HG03558 (cell line): Measurements from ENCODE around the gene HOXD13.

Source experiments
- ATAC-seq: cut with Tn5 transposase; IDR thresholded peaks from one replicate; pipeline ENCODE4 v1.9.1; 2021; ENCODE audit warnings: moderate number of reproducible peaks; ENCODE audit not compliant: unreplicated experiment; ENCODE audit errors: extremely low read depth

The HOXD13 gene

DNA sequence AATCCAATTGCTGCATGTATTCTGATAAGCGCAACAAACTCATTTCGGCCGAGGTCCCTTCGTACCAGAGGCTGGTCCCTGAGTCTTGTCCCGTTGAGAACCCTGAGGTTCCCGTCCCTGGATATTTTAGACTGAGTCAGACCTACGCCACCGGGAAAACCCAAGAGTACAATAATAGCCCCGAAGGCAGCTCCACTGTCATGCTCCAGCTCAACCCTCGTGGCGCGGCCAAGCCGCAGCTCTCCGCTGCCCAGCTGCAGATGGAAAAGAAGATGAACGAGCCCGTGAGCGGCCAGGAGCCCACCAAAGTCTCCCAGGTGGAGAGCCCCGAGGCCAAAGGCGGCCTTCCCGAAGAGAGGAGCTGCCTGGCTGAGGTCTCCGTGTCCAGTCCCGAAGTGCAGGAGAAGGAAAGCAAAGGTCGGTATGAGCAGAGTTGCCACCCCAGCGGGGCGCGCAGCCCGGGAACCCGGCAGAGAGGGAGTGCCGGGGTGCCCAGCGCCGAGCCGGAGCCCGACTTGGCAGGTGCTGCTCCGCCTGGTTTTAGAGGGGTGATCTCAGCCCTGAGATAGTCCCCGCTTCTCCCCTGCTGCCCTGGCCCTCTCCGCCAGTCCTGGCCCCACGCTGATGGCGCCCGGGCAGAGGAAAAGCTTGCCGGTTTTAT is 24.8 kb downstream of the HOXD13 start:
- ATAC-seq, result no peak

DNA sequence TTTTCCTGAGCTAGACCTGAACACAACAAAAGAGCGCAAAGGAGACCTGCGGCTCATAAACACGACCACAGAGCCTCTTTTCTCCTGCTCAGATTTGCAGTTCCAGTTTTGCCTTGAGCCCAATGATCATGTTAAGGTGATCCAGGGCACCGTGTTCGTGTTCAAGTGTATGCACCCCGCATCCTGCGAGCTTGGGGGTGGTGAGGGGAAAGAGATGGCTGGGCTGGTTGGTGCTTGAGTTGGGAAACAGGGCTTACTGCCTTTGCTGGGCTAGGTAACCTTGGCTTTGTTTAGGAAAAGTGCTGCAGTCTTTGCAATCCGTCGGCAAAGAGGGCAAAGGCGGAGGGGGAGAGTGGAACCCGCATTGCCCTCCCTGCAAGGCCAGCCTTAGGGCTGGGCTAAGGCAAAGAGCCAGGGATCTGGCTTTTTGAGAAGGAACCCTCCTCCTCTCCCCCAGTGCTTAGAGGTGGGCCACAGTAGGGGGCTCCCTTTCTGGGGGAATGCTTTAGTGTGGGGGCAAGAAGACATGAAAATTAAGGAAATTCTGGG is 25.4 kb downstream of the HOXD13 start:
- no peak for ATAC-seq

DNA sequence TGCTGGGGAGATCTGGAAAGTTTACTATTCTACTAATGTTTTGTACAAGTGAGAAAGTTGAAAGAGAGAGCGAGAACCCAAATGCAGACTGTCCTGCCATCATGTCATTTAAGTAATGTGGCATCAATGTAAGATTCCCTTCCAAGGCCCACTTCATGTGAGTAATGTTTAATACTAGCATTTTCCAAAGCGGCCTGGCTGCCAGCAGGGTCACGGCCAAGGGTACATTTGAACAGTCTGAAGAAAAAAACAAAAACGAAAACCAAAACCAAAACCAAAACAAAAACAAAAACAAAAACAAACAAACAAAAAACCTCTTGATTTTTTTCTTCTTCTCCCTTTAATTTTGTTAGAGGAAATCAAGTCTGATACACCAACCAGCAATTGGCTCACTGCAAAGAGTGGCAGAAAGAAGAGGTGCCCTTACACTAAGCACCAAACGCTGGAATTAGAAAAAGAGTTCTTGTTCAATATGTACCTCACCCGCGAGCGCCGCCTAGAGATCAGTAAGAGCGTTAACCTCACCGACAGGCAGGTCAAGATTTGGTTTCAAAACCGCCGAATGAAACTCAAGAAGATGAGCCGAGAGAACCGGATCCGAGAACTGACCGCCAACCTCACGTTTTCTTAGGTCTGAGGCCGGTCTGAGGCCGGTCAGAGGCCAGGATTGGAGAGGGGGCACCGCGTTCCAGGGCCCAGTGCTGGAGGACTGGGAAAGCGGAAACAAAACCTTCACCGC is 26.2 kb downstream of the HOXD13 start:
- ATAC-seq, result no peak

DNA sequence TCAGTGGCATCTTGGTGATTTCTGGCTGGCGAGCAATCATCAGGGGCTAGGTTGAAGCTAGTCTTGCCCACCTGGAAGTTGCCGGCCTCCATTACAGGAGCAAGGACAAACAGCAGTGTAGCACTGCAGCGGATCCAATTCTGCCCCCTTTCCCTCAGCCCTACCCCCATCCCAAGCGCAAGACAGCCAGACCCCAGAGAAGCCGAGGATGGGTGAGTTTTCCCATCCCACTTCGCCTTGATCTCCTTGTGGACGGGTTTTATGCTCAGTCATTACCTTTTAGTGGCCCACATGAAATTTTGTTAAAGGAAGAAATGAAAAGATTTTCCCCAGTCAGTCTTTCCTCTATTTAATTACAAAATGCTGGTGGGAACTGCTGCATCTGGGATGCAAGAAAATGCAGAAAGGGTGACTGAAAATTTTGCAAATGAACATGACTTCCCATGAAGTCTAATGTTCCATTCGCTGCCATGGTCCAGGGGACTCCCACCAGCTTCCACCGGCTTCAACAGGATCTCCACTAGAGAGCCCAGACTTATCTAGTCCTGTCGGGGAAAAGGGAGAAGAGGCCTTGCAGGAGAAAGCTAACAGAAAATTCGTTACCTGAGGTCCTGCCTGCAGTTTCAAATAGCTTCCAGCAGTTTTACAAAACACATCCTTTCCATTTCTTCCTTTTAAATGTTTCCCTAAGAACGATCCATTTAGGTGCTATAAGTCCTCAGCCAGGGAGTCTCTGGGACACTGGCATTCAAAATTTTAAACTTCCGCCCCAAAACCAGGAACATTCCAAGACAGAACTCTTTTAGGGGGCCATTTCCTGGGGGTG is 28.1 kb downstream of the HOXD13 start:
- ATAC-seq, result no peak

DNA sequence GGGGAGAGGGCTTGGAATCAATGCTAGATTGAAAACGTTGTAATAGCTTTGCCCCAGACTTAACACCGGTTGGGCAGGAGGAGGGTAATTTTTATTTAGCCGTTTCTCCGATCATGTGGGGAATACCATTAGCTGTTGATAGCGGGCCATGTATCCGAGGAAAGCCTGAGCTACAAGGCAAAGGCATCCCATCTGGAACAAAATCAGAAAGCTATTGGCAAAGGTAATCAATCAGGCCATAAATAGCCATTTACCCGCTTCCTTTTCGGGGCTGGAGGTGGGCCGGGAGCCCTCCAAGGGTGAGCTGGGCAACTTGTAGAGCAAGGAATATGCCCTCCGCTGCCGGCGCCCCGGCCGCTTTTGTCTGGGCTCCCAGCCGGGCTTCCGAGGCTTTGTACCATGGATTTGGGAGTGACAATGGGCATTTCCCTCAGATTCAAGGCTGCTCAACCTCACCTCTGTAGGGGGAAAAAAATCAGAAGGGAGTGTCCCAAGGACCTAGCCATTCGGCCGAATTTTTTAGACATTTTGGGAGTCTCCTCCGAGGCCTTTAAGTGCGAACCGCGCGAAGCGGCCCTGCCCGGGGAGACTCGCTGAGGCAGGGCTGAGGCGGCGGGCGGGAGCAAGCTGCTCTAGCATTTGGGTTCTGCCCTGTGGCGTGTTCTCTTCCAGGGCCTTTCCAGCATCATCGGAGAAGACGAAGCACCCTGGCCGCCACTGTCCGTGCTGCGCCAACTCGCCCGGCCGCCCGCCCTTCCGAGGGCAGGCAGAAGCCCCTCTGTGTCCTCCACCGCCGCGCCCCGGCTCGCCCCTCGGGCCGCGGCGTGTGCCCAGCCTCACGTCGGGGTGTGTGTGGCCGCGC is 28.9 kb downstream of the HOXD13 start:
- ATAC-seq, result no peak

DNA sequence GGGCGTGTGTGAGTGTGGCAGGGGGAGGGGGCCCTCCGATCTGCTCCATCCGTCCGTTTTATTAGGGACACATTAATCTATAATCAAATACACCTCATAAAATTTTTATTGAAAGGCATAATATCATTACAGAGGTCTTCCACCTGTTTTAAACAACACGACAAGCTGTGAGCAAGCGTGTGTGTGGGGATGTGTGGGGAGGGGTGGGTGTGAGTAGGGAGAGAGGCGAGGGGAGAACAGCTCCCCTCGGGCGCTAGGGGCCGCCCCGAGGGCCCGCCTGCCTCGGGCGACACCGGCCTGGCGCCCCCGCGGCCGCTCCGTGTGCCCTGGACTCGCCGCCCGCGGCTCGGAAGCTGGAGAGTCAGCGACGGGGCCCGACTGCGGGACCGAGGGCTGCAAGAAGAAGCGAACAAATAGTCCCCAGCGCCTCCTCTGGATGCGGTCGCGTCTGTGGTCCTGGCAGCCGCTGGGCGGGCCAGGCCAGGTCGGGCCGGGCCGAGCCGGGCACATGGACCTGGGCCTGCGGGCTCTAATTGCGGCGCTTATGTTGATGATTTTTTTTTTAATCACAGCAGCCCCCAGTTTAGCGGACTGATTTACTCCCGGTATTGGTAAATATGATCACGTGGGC is 29.6 kb downstream of the HOXD13 start:
- ATAC-seq, result no peak

DNA sequence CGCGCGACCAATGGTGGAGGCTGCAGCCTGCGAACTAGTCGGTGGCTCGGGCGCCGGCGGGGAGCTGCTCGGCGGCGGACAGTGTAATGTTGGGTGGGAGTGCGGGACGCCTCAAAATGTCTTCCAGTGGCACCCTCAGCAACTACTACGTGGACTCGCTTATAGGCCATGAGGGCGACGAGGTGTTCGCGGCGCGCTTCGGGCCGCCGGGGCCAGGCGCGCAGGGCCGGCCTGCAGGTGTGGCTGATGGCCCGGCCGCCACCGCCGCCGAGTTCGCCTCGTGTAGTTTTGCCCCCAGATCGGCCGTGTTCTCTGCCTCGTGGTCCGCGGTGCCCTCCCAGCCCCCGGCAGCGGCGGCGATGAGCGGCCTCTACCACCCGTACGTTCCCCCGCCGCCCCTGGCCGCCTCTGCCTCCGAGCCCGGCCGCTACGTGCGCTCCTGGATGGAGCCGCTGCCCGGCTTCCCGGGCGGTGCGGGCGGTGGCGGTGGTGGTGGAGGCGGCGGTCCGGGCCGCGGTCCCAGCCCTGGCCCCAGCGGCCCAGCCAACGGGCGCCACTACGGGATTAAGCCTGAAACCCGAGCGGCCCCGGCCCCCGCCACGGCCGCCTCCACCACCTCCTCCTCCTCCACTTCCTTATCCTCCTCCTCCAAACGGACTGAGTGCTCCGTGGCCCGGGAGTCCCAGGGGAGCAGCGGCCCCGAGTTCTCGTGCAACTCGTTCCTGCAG is 30.3 kb downstream of the HOXD13 start, which contains the start of gene HOXD9:
Gene HOXD9, plus strand, starts transcription at position 37 of the 728 bp plus-strand sequence. Its CDS starts 50 bp downstream, at position 87.
- no peak for ATAC-seq

DNA sequence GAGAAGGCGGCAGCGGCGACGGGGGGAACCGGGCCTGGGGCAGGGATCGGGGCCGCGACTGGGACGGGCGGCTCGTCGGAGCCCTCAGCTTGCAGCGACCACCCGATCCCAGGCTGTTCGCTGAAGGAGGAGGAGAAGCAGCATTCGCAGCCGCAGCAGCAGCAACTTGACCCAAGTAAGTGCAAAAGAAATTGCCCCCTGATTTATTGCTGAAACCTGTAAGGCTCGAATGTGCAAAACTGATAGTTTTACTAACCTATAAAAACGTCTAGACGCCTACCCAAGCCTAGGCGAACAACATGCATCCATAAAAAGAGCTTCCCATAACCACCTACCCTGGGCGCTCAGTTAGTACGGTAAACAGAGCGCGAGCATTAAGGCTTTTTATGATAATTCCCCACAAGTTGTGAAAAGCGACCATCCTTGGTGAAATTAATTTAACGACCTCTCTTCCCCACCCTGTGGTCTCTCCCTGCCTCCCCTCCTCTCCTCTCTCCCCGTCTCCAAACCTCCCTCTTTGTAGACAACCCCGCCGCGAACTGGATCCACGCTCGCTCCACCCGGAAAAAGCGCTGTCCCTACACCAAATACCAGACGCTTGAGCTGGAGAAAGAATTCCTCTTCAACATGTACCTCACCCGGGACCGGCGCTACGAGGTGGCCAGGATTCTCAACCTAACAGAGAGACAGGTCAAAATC is 31.0 kb downstream of the HOXD13 start:
- ATAC-seq, result no peak

DNA sequence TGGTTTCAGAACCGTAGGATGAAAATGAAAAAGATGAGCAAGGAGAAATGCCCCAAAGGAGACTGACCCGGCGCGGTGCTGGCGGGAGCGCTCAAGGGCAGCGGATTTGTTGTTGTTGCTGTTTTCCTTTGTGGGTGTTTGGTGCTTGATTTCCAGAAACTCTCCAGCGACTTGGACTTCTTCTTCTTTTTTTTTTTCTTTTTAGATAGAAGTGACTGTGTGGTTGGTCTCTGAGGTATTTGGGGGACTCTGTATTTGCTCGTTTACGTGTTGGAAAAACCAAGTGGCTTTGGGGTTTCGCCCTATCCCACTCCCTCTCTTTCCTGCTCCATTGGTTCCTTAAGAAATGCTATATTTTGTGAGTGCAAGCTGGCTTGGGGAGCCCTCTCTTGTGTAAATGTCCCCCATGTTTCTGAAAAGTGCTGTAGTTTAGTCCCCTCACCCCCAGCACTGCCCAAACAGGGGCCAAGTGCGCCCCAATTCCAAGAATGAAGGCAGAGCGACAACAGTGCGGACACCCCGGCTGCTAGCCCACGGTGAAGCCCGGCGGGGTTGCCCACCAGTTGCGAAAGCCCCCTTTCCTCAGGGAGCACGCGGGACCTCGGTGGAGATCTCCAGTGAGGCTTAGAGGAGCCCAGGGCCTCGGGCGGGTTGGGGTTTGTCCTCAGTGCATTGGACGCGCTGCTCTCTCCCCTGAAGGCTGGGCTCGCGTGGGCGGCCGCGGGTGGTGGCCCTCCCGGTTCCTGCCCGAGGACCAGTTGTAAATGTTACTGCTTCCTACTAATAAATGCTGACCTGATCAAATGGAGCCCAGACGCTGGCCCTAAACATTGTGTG is 31.8 kb downstream of the HOXD13 start:
- no peak for ATAC-seq

DNA sequence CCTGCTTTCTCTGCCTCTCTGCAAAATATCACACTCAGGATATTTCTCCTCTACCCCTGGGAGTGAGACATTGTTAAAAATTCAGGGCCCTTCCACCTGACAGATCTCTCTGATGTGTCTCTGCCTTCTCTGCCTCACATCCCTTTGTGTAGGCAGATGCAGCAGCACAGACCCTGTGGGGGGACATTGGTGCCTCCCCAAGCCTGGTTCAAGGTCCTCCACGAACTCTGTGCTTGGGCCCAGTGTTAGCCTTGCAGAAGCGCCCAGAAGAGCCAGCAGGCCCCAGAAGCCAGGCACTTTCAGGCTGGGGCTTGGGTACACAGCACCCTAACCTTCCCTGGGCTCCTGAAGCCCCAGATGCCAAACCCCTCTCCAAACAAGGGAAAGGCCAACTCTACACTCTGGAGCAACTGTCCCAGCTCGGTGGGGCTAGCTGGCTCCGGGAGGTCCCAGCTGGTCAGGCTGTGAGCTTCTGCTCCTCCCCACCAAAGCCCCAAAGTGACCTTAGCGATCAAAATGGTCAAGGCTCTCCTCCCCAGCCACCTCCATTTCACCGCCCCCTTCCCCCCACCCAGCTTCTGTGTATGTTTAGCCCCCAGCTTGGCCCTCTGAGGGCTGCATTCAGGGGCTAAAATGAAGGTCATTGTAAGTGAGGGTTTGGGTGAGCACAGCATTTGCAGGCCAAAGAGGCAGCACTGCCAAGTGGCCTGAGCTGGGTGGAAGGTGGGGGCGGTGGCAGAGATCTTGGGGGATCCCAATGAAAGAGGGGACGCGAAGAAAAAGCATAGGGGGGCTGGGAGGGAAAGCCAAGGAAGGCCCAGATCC is 32.6 kb downstream of the HOXD13 start:
- no peak for ATAC-seq

DNA sequence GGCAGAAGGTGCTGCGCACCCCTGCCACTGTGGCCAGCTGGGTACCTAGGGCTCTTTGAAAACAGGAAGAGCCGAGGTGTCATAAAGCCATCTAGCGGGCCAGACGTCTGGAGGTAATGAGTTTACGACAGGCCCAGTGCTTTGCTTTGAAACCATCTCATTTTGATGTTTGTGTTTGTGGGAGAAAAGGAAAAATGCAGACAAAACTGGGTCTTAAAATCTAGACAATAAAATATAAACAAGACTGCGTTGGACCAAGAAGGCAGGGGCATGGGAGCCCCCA is 33.2 kb downstream of the HOXD13 start:
- ATAC-seq, result no peak

DNA sequence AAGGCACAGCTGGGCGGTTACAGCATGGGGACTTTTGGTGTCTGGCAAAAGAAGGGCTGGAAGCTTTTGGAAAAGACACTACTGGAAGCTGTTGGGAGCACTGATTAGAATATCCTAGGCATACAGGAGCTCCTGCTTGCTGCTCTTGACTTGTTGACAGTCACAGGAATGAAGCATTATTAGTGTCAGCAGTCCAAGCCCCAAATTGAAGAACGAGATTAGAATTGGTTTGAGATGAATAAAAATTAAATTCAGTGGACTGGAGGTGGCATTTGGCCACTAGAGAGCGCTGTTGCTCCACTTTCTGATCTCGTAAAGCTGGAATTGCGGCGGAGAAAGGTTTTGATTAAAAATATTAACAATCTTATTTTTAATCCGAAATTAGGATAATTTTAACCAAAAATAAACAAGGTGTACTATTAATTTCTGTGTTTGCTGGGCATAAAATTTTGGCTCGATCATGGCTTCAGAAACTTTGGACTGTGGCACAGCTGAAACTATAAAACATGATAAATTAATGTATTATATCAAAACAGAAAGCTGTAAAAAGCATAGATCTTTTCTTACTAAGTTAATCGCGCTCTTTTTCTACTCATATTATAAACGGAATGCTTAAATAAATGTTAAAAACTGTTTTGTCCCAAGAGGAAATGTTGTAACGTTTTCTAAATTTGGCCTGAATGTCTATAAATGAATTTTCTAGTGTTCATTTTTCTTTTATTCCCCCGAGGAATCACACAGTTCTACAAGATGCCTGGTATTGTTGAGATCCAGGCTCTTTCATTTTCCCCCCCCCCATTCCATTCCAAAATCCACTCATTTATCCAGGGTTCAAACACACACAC is 34.6 kb downstream of the HOXD13 start:
- ATAC-seq, result no peak

DNA sequence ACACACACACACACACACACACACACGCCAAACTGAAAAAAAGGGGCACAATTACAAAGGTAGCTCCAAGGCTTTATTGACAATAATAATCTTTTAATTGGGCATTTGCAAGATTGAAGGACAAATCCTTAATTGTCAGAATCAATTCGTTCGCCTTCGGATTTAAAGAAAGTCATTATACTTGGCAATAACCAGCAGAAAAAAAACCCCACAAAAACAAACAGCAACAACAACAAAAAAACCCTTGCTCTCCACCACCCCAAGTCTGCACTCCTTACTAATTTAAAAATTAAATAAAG is 35.2 kb downstream of the HOXD13 start:
- no peak for ATAC-seq

DNA sequence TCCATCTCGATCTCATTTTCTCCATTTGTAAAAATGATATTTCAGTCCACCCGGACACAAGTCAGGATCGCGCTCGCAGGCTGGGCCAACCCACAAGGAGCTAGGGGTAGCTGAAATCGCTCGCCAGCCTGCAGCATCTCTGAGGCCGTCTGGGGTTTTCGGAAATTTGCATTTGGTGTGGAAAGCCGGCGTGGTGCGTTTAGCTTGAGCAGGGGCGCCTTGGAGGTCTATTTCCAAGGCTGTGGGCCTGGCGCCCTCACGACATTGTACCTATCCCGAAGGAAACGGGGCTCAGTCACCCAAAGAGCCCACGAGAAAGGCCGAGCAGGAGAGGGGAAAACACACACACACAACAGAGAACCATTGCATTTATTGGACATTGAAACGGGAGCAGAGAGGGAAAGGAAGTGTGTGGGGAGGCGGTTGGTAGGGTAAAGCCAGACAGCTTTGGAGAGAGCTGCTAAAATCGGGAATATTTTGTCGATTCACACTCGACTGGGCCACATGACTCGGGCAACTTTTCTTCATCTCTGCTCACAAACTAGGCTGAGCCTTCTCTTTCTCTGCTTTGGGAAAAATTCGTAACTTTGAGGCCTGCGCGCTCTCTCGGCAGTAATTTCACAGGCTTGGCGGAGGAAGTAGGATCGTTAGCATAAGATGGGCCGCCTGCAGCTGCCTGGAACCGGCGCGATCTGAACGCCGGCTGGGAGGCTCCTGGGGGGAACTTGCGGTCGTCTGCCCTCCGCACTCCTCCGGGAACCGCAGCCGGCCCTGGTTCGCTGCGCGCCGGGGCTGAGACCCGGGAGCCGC is 35.9 kb downstream of the HOXD13 start:
- ATAC-seq, result no peak
